K562 (cell line): ENCODE measurements around the gene MGAM2. TPM values are rescaled to one million over a fixed set of nuclear protein-coding genes. Genes with fewer than 3 reads are reported as not detected.

Experiments used
- ATAC-seq: fragments of 200-7000 bp; cut with Tn5 transposase; 3 replicates; pipeline ENCODE4 v1.9.1; 2020; ENCODE audit warnings: moderate library complexity
- BruUV-seq: library from RNA; stranded (reverse); fragments of 400-500 nt; replicated peaks from 2 replicates; lab custom pipeline; 2021; lab: Mats Ljungman, UMichigan
- CTCF ChIA-PET: fragments of 300-600 bp; formaldehyde crosslinking; extraction: SDS; loops from one replicate; lab custom pipeline; 2021; ENCODE audit warnings: low intra/inter-chr PET ratio; lab: Yijun Ruan, JAX
- POLR2A ChIA-PET: fragments of 300-600, 350-650 bp; sonication (Branson Sonifier 250); formaldehyde crosslinking; extraction: SDS; loops from one replicate; lab custom pipeline; 2021; ENCODE audit warnings: antibody characterized with exemption, inconsistent platforms; lab: Yijun Ruan, JAX
- DNase-seq, 4 experiments: peaks; one replicate each; pipeline versions ENCODE4 v3.0.0 to v3.0.0-alpha.2; 2011 to 2018; ENCODE audit warnings: low spot score in 3 of 4, mixed read lengths in 3 of 4; ENCODE audit errors: extremely low read depth in 1 of 4
- FAIRE-seq: peaks from 2 replicates; lab custom pipeline; 2011; peaks lifted over from hg19 to GRCh38; lab: Jason Lieb, UNC
- H2AFZ ChIP-seq: 2 replicates; pipeline ENCODE4 v1.6.0; 2011; ENCODE audit warnings: low read depth, low read length, control low read depth, inconsistent platforms
- H3K27ac ChIP-seq: fragments of 200-600 bp; 3 replicates; pipeline ENCODE4 v1.8.0; 2011; ENCODE audit warnings: low read depth, mild to moderate bottlenecking, control low read depth, inconsistent platforms, low read length, moderate library complexity, mixed read lengths; ENCODE audit errors: extremely low read depth
- H3K27me3 ChIP-seq, 2 experiments: fragments of 300-600 bp in 1 of 2; 2 replicates in 1 of 2; 3 replicates in 1 of 2; pipeline versions ENCODE4 v1.6.0 to v1.8.0; 2011; ENCODE audit warnings: inconsistent platforms in 2 of 2, low read length in 2 of 2, mild to moderate bottlenecking in 1 of 2, mixed read lengths in 1 of 2, moderate library complexity in 1 of 2; ENCODE audit not compliant: control insufficient read depth in 2 of 2, insufficient read depth in 2 of 2
- H3K36me3 ChIP-seq: fragments of 300-600 bp; 3 replicates; pipeline ENCODE4 v1.8.0; 2011; ENCODE audit warnings: mild to moderate bottlenecking, low read length, inconsistent platforms; ENCODE audit not compliant: control insufficient read depth, insufficient read depth
- H3K4me1 ChIP-seq, 2 experiments: fragments of 200-600 bp in 1 of 2; replicated peaks in 1 of 2; 2 replicates in 1 of 2; 3 replicates in 1 of 2; pipeline versions ENCODE4 v1.5.1 to v1.8.0; 2011; ENCODE audit warnings: inconsistent platforms in 2 of 2, low read length in 2 of 2, mild to moderate bottlenecking in 1 of 2, mixed read lengths in 1 of 2, moderate library complexity in 1 of 2; ENCODE audit not compliant: control insufficient read depth in 2 of 2, insufficient read depth in 2 of 2
- H3K4me2 ChIP-seq: 2 replicates; pipeline ENCODE4 v1.6.1; 2011; ENCODE audit warnings: low read length, control low read depth, inconsistent platforms, mixed read lengths; ENCODE audit not compliant: insufficient read depth
- H3K4me3 ChIP-seq: fragments of 200-600 bp; sonication (generic), shearing (Covaris generic); 2 replicates; pipeline ENCODE4 v1.5.1; 2016; ENCODE audit warnings: control low read depth, inconsistent platforms
- H3K79me2 ChIP-seq: fragments of 200-600 bp; 3 replicates; pipeline ENCODE4 v1.8.0; 2011; ENCODE audit warnings: low read length, inconsistent platforms; ENCODE audit not compliant: control insufficient read depth, insufficient read depth
- H3K9ac ChIP-seq, 2 experiments: 2 replicates each; pipeline versions ENCODE4 v1.6.0 to v1.6.1; 2011; ENCODE audit warnings: low read depth in 2 of 2, low read length in 2 of 2, control low read depth in 1 of 2, inconsistent platforms in 1 of 2, mild to moderate bottlenecking in 1 of 2, mixed read lengths in 1 of 2; ENCODE audit not compliant: insufficient read depth in 1 of 2
- H3K9me1 ChIP-seq: one replicate; pipeline ENCODE4 v1.6.0; 2011; ENCODE audit warnings: inconsistent platforms, mild to moderate bottlenecking, low read length, moderate library complexity; ENCODE audit not compliant: control insufficient read depth, insufficient read depth
- H3K9me3 ChIP-seq: replicated peaks from 2 replicates; pipeline ENCODE4 v1.5.1; 2011; ENCODE audit warnings: low read depth, low read length, inconsistent platforms; ENCODE audit not compliant: control insufficient read depth, insufficient read depth
- H4K20me1 ChIP-seq: replicated peaks from 2 replicates; pipeline ENCODE4 v1.6.1; 2011; ENCODE audit warnings: low read length, inconsistent platforms, mixed read lengths; ENCODE audit not compliant: control insufficient read depth, insufficient read depth
- EWSR1 ChIP-seq: fragments of 450-650 bp; IDR thresholded peaks from 2 replicates; pipeline ENCODE4 v1.6.1; 2018; ENCODE audit warnings: borderline replicate concordance, mild to moderate bottlenecking, low read depth, moderate library complexity; ENCODE audit not compliant: partially characterized antibody
- FOXK2 ChIP-seq, 2 experiments: fragments of 450-650 bp; IDR thresholded peaks in 1 of 2; conservative IDR thresholded peaks in 1 of 2; 2 replicates each; pipeline ENCODE4 v1.6.1; 2016; ENCODE audit warnings: low read depth in 2 of 2, mild to moderate bottlenecking in 1 of 2
- HMG20A ChIP-seq: fragments of 450-650 bp; formaldehyde crosslinking; conservative IDR thresholded peaks from 2 replicates; pipeline ENCODE4 v1.4.0; 2020; ENCODE audit warnings: mild to moderate bottlenecking, mixed read lengths
- HNRNPH1 ChIP-seq: fragments of 200-400 bp; formaldehyde crosslinking; optimal IDR thresholded peaks from 2 replicates; pipeline ENCODE3; 2017; ENCODE audit warnings: low read depth, mild to moderate bottlenecking, low read length, moderate library complexity
- MXI1 ChIP-seq: IDR thresholded peaks from 2 replicates; pipeline ENCODE4 v1.6.1; 2011; ENCODE audit warnings: low read depth, mild to moderate bottlenecking, improper control_type of control experiment, low read length
- NRF1 ChIP-seq, 2 experiments: fragments of 450-650 bp; IDR thresholded peaks in 1 of 2; conservative IDR thresholded peaks in 1 of 2; 2 replicates each; pipeline ENCODE4 v1.6.1; 2014; ENCODE audit warnings: mild to moderate bottlenecking in 2 of 2
- RAD21 ChIP-seq, 2 experiments: fragments of 250-450 bp in 1 of 2; fragments of 450-650 bp in 1 of 2; sonication (Bioruptor Pico) in 1 of 2; formaldehyde crosslinking in 1 of 2; IDR thresholded peaks in 1 of 2; conservative IDR thresholded peaks in 1 of 2; 2 replicates each; pipeline versions ENCODE4 v1.4.0 to v1.8.0; 2020 to 2022; ENCODE audit warnings: mild to moderate bottlenecking in 2 of 2, moderate library complexity in 1 of 2
- SIN3A ChIP-seq, 2 experiments: fragments of 150-350 bp in 1 of 2; IDR thresholded peaks; 2 replicates each; pipeline ENCODE4 v1.6.1; 2011 to 2016; ENCODE audit warnings: borderline replicate concordance in 2 of 2, low read depth in 2 of 2, low read length in 2 of 2, mild to moderate bottlenecking in 2 of 2, moderate library complexity in 2 of 2; ENCODE audit not compliant: control insufficient read depth in 1 of 2
- SMAD3 ChIP-seq: fragments of 450-650 bp; formaldehyde crosslinking; conservative IDR thresholded peaks from 2 replicates; pipeline ENCODE4 v1.4.0; 2020; ENCODE audit warnings: mild to moderate bottlenecking
- ZBTB17 ChIP-seq: fragments of 450-650 bp; formaldehyde crosslinking; IDR thresholded peaks from 2 replicates; pipeline ENCODE4 v1.4.0; 2020; ENCODE audit warnings: mild to moderate bottlenecking
- ZNF586 ChIP-seq: fragments of 450-650 bp; formaldehyde crosslinking; conservative IDR thresholded peaks from 2 replicates; pipeline ENCODE4 v1.4.0; 2020; ENCODE audit warnings: mild to moderate bottlenecking, moderate library complexity
- ZNF766 ChIP-seq: fragments of 200-800 bp; sonication (Bioruptor generic); conservative IDR thresholded peaks from 2 replicates; pipeline ENCODE4 v1.6.1; 2016; ENCODE audit warnings: missing genetic modification characterization, missing compliant biosample characterization
- WGBS: fragments of 100-300 bp; shearing (Covaris generic); methylation state at CpG from one replicate; pipeline ENCODE4 v1.1.6; 2016; ENCODE audit warnings: low coverage, mixed read lengths; ENCODE audit not compliant: insufficient coverage; ENCODE audit errors: missing lambda C conversion rate; 5-methylcytosine and 5-hydroxymethylcytosine counted together
- in situ Hi-C: fragments of 300-500 bp; cut with MboI; formaldehyde crosslinking; loops from 4 replicates; pipeline ENCODE4 v1.15.0; 2018; ENCODE audit warnings: inconsistent platforms, mixed read lengths
- intact Hi-C: fragments of 100-400 bp; cut with micrococcal nuclease; formaldehyde crosslinking; loops from 2 replicates; pipeline ENCODE4 v1.14.2; 2022
- polyA plus RNA-seq, 8 experiments: library from polyadenylated mRNA; depleted of rRNA in 4 of 8; stranded (reverse) in 5 of 8; unstranded in 3 of 8; fragments of >200 nt; fragmentation: Nextera tagmentation in 2 of 8; fragmentation: Illumina TruSeq in 1 of 8; extraction: Ambion mirVana in 2 of 8; extraction: Trizol in 1 of 8; gene quantifications; 2 replicates each; pipeline versions ENCODE4 v1.2.1 to v1.2.3, GENCODE V29; 2011 to 2014; ENCODE audit warnings: inconsistent platforms in 1 of 8, missing spikeins in 1 of 8
- total RNA-seq, 7 experiments: library from RNA; depleted of rRNA in 6 of 7; stranded (reverse); fragments of >200 nt in 6 of 7; fragmentation: Illumina TruSeq in 2 of 7; extraction: Trizol in 2 of 7; gene quantifications; 2 replicates each; pipeline versions ENCODE4 v1.2.1 to v1.2.3, GENCODE V29; 2011 to 2021; ENCODE audit warnings: low replicate concordance in 1 of 7
- TF ChIP-seq, protein P1 (sequence below), 2 experiments: IDR thresholded peaks; 2 replicates each; pipeline ENCODE4 v1.6.1; 2011; ENCODE audit warnings: borderline replicate concordance in 1 of 2, control low read depth in 1 of 2, low read depth in 1 of 2, low read length in 1 of 2, mild to moderate bottlenecking in 1 of 2, mixed read lengths in 1 of 2, moderate library complexity in 1 of 2; ENCODE audit not compliant: insufficient read depth in 1 of 2, insufficient read length in 1 of 2, poor library complexity in 1 of 2, severe bottlenecking in 1 of 2; ENCODE audit errors: extremely low read depth in 1 of 2
- TF ChIP-seq, protein P2 (sequence below): fragments of 150-350 bp; IDR thresholded peaks from 2 replicates; pipeline ENCODE4 v1.6.1; 2014; ENCODE audit warnings: low read depth, mild to moderate bottlenecking, low read length, borderline replicate concordance

MGAM2 gene
- total and polyA plus RNA-seq, 9 of the 15 experiments (the other 6 are each of a cell fraction or from before 2014, with no cell fraction given), result 0.03 TPM; not detected in 8

DNA sequence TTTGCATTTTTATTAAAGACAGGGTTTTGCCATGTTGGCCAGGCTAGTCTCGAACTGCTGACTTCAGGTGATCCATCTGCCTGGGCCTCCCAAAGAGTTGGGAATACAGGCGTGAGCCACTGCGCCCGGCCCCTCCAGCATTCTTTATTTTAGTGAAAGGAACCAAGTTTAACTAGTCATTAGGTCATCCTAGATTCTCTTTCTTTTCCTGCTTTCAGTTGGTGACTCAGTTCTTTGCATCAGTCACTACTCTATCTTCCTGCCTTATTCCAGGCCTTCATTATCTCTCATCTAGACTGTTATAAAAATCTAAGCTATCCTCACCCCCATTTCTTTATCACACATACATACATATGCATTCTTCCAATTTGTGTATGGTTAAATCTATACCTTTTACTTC is 82.7 kb downstream of the MGAM2 start (continued):
- TF ChIP-seq NRF1 (conservative IDR thresholded peaks at IDR 0.05 in 1 of 2, IDR thresholded peaks at IDR 0.05 in 1 of 2) (no peak), EWSR1 (no peak)

DNA sequence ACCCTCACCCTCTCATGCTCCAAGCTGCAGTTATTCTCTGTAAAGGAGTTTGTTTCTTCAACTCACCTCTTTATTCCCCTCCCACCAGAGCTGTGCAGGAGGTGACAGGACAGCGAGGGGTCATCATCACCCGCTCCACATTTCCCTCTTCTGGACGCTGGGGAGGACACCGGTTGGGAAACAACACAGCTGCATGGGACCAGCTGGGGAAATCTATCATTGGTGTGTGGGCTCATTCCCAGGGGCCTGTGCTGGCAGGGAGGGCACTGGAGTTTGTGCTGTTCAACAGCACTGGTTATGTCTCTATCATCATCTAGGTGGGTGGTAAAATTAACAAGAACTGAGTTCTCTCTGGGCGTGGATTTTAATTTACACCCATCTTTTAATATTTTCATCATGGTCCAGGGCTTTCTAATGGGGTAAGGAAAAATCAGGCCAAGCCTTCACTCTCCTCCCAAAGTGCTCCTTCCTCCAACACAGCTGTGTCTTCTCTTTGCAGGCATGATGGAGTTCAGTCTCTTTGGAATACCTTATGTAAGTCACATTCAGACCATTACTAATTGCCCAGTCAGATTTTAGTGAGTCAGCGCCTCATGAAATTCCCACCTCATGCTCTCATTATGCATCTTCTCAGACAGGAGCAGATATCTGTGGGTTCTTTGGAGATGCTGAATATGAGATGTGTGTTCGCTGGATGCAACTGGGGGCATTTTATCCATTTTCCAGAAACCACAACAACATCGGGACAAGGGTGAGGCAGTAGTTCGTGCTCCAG is 84.7 kb downstream of the MGAM2 start:
- no peaks in the 10 kb centered on the region for H3K79me2 ChIP-seq
- FAIRE-seq, result no peak
- intact Hi-C loops, result no loop called here
- no peaks in the 10 kb centered on the region for H4K20me1 ChIP-seq
- in situ Hi-C loops, result no loop called here
- no peaks in the 10 kb centered on the region for H3K9me3 ChIP-seq
- H3K4me2 ChIP-seq, result no peak overlapping the region
- no peak for ATAC-seq
- H3K27me3 ChIP-seq, result no peaks in the 10 kb centered on the region
- 1% methylated on average over 9 of the region's 9 CpGs for WGBS
- ChIA-PET POLR2A (interaction anchor here (0.5 kb wide), 1 partner anchor 1064 kb away, joined by 3 read pairs; no protein-coding TSS in a partner anchor), CTCF (no interaction called here)
- H3K36me3 ChIP-seq, result no peaks in the 10 kb centered on the region
- no peak overlapping the region for H3K9ac ChIP-seq
- H2AFZ ChIP-seq, result no peak overlapping the region
- no peaks in the 10 kb centered on the region for H3K4me1 ChIP-seq
- DNase-seq, result no peak
- H3K9me1 ChIP-seq, result no peaks in the 10 kb centered on the region
- no peak overlapping the region for H3K4me3 ChIP-seq
- TF ChIP-seq ZBTB17 (CRISPR knock-in tag) (no peak), RAD21 (CRISPR knock-in tag; conservative IDR thresholded peaks at IDR 0.05 in 1 of 2, IDR thresholded peaks at IDR 0.05 in 1 of 2) (no peak), MXI1 (no peak), ZNF586 (CRISPR knock-in tag) (no peak), HMG20A (CRISPR knock-in tag) (no peak), ZNF766 (no peak), HNRNPH1 (no peak), SIN3A (IDR thresholded peaks at IDR 0.05; ENCODE audit: borderline replicate concordance in 2 of 2, control insufficient read depth in 1 of 2, low read depth in 2 of 2, low read length in 2 of 2) (no peak), FOXK2 (conservative IDR thresholded peaks at IDR 0.05 in 1 of 2, IDR thresholded peaks at IDR 0.05 in 1 of 2; ENCODE audit: low read depth in 2 of 2) (no peak), SMAD3 (no peak)
- TF ChIP-seq, protein P1, sequence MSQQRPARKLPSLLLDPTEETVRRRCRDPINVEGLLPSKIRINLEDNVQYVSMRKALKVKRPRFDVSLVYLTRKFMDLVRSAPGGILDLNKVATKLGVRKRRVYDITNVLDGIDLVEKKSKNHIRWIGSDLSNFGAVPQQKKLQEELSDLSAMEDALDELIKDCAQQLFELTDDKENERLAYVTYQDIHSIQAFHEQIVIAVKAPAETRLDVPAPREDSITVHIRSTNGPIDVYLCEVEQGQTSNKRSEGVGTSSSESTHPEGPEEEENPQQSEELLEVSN (IDR thresholded peaks at IDR 0.05; ENCODE audit: borderline replicate concordance in 1 of 2, extremely low read depth in 1 of 2, insufficient read depth in 1 of 2, insufficient read length in 1 of 2, low read depth in 1 of 2, low read length in 1 of 2, poor library complexity in 1 of 2, severe bottlenecking in 1 of 2), result no peak
- TF ChIP-seq, protein P2, sequence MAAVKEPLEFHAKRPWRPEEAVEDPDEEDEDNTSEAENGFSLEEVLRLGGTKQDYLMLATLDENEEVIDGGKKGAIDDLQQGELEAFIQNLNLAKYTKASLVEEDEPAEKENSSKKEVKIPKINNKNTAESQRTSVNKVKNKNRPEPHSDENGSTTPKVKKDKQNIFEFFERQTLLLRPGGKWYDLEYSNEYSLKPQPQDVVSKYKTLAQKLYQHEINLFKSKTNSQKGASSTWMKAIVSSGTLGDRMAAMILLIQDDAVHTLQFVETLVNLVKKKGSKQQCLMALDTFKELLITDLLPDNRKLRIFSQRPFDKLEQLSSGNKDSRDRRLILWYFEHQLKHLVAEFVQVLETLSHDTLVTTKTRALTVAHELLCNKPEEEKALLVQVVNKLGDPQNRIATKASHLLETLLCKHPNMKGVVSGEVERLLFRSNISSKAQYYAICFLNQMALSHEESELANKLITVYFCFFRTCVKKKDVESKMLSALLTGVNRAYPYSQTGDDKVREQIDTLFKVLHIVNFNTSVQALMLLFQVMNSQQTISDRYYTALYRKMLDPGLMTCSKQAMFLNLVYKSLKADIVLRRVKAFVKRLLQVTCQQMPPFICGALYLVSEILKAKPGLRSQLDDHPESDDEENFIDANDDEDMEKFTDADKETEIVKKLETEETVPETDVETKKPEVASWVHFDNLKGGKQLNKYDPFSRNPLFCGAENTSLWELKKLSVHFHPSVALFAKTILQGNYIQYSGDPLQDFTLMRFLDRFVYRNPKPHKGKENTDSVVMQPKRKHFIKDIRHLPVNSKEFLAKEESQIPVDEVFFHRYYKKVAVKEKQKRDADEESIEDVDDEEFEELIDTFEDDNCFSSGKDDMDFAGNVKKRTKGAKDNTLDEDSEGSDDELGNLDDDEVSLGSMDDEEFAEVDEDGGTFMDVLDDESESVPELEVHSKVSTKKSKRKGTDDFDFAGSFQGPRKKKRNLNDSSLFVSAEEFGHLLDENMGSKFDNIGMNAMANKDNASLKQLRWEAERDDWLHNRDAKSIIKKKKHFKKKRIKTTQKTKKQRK, result no peak
- TF ChIP-seq, all 486 proteins: peak for 0
- no peak overlapping the region for H3K27ac ChIP-seq
- no TSS peak for BruUV-seq
